Activated CD8-positive, alpha-beta T cell treated with anti-CD3 and anti-CD28 coated beads for 36 hours (primary cell): ENCODE measurements around the gene DDX51. TPM values are rescaled to one million over a fixed set of nuclear protein-coding genes. Genes with fewer than 3 reads are reported as not detected.

Experiments used
- ATAC-seq: fragments of 200-7000 bp; cut with Tn5 transposase; one replicate; pipeline ENCODE4 v1.10.0; 2021; ENCODE audit warnings: mild to moderate bottlenecking, moderate library complexity
- CTCF ChIA-PET: fragments of 350-600 bp; sonication (Branson Sonifier 250); formaldehyde crosslinking; loops from one replicate; lab custom pipeline; 2021; ENCODE audit warnings: antibody characterized with exemption; lab: Charles Lee
- POLR2A ChIA-PET: fragments of 350-600 bp; sonication (Branson Sonifier 250); formaldehyde crosslinking; loops from one replicate; lab custom pipeline; 2021; ENCODE audit warnings: antibody characterized with exemption; lab: Charles Lee
- DNase-seq: peaks from one replicate; pipeline ENCODE4 v3.0.0-alpha.2; 2020
- H3K27ac Mint-ChIP-seq: one replicate; pipeline ENCODE4 v1.8.0; 2021; ENCODE audit warnings: mild to moderate bottlenecking, mixed read lengths
- H3K27me3 Mint-ChIP-seq: one replicate; pipeline ENCODE4 v1.8.0; 2021; ENCODE audit warnings: mixed read lengths
- H3K36me3 Mint-ChIP-seq: one replicate; pipeline ENCODE4 v1.8.0; 2021; ENCODE audit warnings: low read depth, mixed read lengths
- H3K4me1 Mint-ChIP-seq: one replicate; pipeline ENCODE4 v1.8.0; 2021; ENCODE audit warnings: low read depth, mixed read lengths
- H3K4me3 Mint-ChIP-seq: one replicate; pipeline ENCODE4 v1.8.0; 2021; ENCODE audit warnings: mild to moderate bottlenecking, moderate library complexity, mixed read lengths
- H3K9me3 Mint-ChIP-seq: one replicate; pipeline ENCODE4 v1.8.0; 2021; ENCODE audit warnings: mixed read lengths
- CTCF ChIP-seq: fragments of 200-600 bp; IDR thresholded peaks from one replicate; pipeline ENCODE4 v1.8.0; 2022; ENCODE audit warnings: antibody characterized with exemption, mild to moderate bottlenecking
- intact Hi-C: fragments of 100-400 bp; cut with micrococcal nuclease; formaldehyde crosslinking; loops from one replicate; pipeline ENCODE4 v1.10.0; 2022
- total RNA-seq, 2 experiments: library from RNA; stranded (reverse); gene quantifications; one replicate each; pipeline ENCODE4 v1.2.3, GENCODE V29; 2021

DDX51 gene
- total RNA-seq, 2 experiments from 2014 or later = 24.1 to 25.5 TPM

- H3K27me3 Mint-ChIP-seq = no peaks in the 10 kb centered on the region
- no peaks in the 10 kb centered on the region for H3K4me1 Mint-ChIP-seq
- peaks cover 16% of the 10 kb centered on the region for H3K36me3 Mint-ChIP-seq
- no peaks in the 10 kb centered on the region for H3K9me3 Mint-ChIP-seq
- intact Hi-C loops = no loop called here
- ChIA-PET POLR2A (interaction anchor here (0.9 kb wide), 1 partner anchor 9 kb away, joined by 3 read pairs; no protein-coding TSS in a partner anchor), CTCF (no interaction called here)
- H3K4me3 Mint-ChIP-seq = no peak overlapping the region
- DNase-seq (no peak), ATAC-seq (no peak)
- TF ChIP-seq CTCF = no peak
- no peak overlapping the region for H3K27ac Mint-ChIP-seq
These were observed 25.2 kb downstream of the DDX51 start for GRCh38 chr12:132118876-132119275.

GRCh38 chr12:132117558-132117875, 26.6 kb downstream of the DDX51 start:
- Mint-ChIP-seq H3K4me1 (no peaks in the 10 kb centered on the region), H3K27ac (no peak overlapping the region), H3K36me3 (peaks cover 21% of the 10 kb centered on the region), H3K27me3 (no peaks in the 10 kb centered on the region), H3K9me3 (no peaks in the 10 kb centered on the region), H3K4me3 (no peak overlapping the region)
- ChIA-PET POLR2A (no interaction called here), CTCF (no interaction called here)
- intact Hi-C loops = no loop called here
- DNase-seq (no peak), ATAC-seq (peak; percentile 61)
- no peak for TF ChIP-seq CTCF

- Mint-ChIP-seq H3K36me3 (peaks cover 16% of the 10 kb centered on the region), H3K4me1 (no peaks in the 10 kb centered on the region), H3K4me3 (no peak overlapping the region), H3K27me3 (no peaks in the 10 kb centered on the region), H3K27ac (no peak overlapping the region), H3K9me3 (no peaks in the 10 kb centered on the region)
- DNase-seq (no peak), ATAC-seq (no peak)
- TF ChIP-seq CTCF = no peak
- intact Hi-C loops = no loop called here
- POLR2A ChIA-PET = no interaction called here
- CTCF ChIA-PET = no interaction called here
These were observed 27.2 kb downstream of the DDX51 start for GRCh38 chr12:132116709-132117557.

- CTCF ChIA-PET = no interaction called here
- no peak for TF ChIP-seq CTCF
- intact Hi-C loops = no loop called here
- POLR2A ChIA-PET = no interaction called here
- H3K4me1 Mint-ChIP-seq = no peaks in the 10 kb centered on the region
- ATAC-seq (no peak), DNase-seq (no peak)
- H3K27ac Mint-ChIP-seq = no peak overlapping the region
- no peaks in the 10 kb centered on the region for H3K9me3 Mint-ChIP-seq
- H3K36me3 Mint-ChIP-seq = peaks cover 20% of the 10 kb centered on the region
- H3K4me3 Mint-ChIP-seq = no peak overlapping the region
- no peaks in the 10 kb centered on the region for H3K27me3 Mint-ChIP-seq
These were observed 28.6 kb downstream of the DDX51 start for GRCh38 chr12:132115500-132115899.

GRCh38 chr12:132114667-132115066, 29.5 kb downstream of the DDX51 start:
- H3K27ac Mint-ChIP-seq = no peak overlapping the region
- intact Hi-C loops = no loop called here
- DNase-seq (no peak), ATAC-seq (no peak)
- CTCF ChIA-PET = no interaction called here
- no peak overlapping the region for H3K4me3 Mint-ChIP-seq
- H3K4me1 Mint-ChIP-seq = no peaks in the 10 kb centered on the region
- TF ChIP-seq CTCF = no peak
- no peaks in the 10 kb centered on the region for H3K27me3 Mint-ChIP-seq
- POLR2A ChIA-PET = no interaction called here
- no peaks in the 10 kb centered on the region for H3K9me3 Mint-ChIP-seq
- peaks cover 21% of the 10 kb centered on the region for H3K36me3 Mint-ChIP-seq
